ENCODE data around the gene HSD3B1.
A peak's percentile ranks its signal among the peaks of the same experiment; 100 is the strongest.

HSD3B1 gene

GRCh38 chr1:119472080-119472818 lies 34.8 kb upstream of the HSD3B1 start:
- Histone ChIP-seq H3K9me3 (ENCODE audit: severe bottlenecking) (no peaks in the 10 kb centered on the region), H3K4me3 (ENCODE audit: low read depth, low read length) (no peak overlapping the region), H3K36me3 (no peaks in the 10 kb centered on the region), H3K27ac (no peak overlapping the region), H3K27me3 (ENCODE audit: insufficient read depth, low read depth, severe bottlenecking) (no peaks in the 10 kb centered on the region)
- DNase-seq, result no peak
- TF ChIP-seq CTCF (IDR thresholded peaks at IDR 0.05; ENCODE audit: low read depth, low read length), result no peak

GRCh38 chr1:119472819-119473175 lies 34.2 kb upstream of the HSD3B1 start:
- Histone ChIP-seq H3K9me3 (ENCODE audit: severe bottlenecking) (no peaks in the 10 kb centered on the region), H3K27me3 (ENCODE audit: insufficient read depth, low read depth, severe bottlenecking) (no peaks in the 10 kb centered on the region), H3K27ac (no peak overlapping the region), H3K4me3 (ENCODE audit: low read depth, low read length) (no peak overlapping the region), H3K36me3 (no peaks in the 10 kb centered on the region)
- DNase-seq, result no peak
- TF ChIP-seq CTCF (IDR thresholded peaks at IDR 0.05; ENCODE audit: low read depth, low read length), result no peak

GRCh38 chr1:119475866-119476439 lies 31.1 kb upstream of the HSD3B1 start:
- TF ChIP-seq CTCF (IDR thresholded peaks at IDR 0.05; ENCODE audit: low read depth, low read length), result peak; percentile 88
- peak; percentile 75 for DNase-seq
- Histone ChIP-seq H3K27me3 (ENCODE audit: insufficient read depth, low read depth, severe bottlenecking) (no peaks in the 10 kb centered on the region), H3K4me3 (ENCODE audit: low read depth, low read length) (no peak overlapping the region), H3K27ac (no peak overlapping the region), H3K36me3 (no peaks in the 10 kb centered on the region), H3K9me3 (ENCODE audit: severe bottlenecking) (no peaks in the 10 kb centered on the region)

GRCh38 chr1:119477710-119478109 lies 29.3 kb upstream of the HSD3B1 start:
- no peak for TF ChIP-seq CTCF (IDR thresholded peaks at IDR 0.05; ENCODE audit: low read depth, low read length)
- H3K4me3 ChIP-seq (ENCODE audit: low read depth, low read length), result no peak overlapping the region
- no peak for DNase-seq
- no peaks in the 10 kb centered on the region for H3K27me3 ChIP-seq (ENCODE audit: insufficient read depth, low read depth, severe bottlenecking)
- H3K27ac ChIP-seq, result no peak overlapping the region
- H3K36me3 ChIP-seq, result no peaks in the 10 kb centered on the region
- H3K9me3 ChIP-seq (ENCODE audit: severe bottlenecking), result no peaks in the 10 kb centered on the region

GRCh38 chr1:119480175-119480574 lies 26.8 kb upstream of the HSD3B1 start:
- peaks cover 5% of the 10 kb centered on the region for H3K27me3 ChIP-seq (ENCODE audit: insufficient read depth, low read depth, severe bottlenecking)
- no peaks in the 10 kb centered on the region for H3K36me3 ChIP-seq
- no peak overlapping the region for H3K27ac ChIP-seq
- no peak for DNase-seq
- no peak overlapping the region for H3K4me3 ChIP-seq (ENCODE audit: low read depth, low read length)
- no peaks in the 10 kb centered on the region for H3K9me3 ChIP-seq (ENCODE audit: severe bottlenecking)
- TF ChIP-seq CTCF (IDR thresholded peaks at IDR 0.05; ENCODE audit: low read depth, low read length), result no peak

- Histone ChIP-seq H3K36me3 (no peaks in the 10 kb centered on the region), H3K9me3 (ENCODE audit: severe bottlenecking) (no peaks in the 10 kb centered on the region), H3K27ac (no peak overlapping the region), H3K27me3 (ENCODE audit: insufficient read depth, low read depth, severe bottlenecking) (peaks cover 5% of the 10 kb centered on the region), H3K4me3 (ENCODE audit: low read depth, low read length) (no peak overlapping the region)
- no peak for TF ChIP-seq CTCF (IDR thresholded peaks at IDR 0.05; ENCODE audit: low read depth, low read length)
- DNase-seq, result no peak
Observed at GRCh38 chr1:119481951-119482350, 25.1 kb upstream of the HSD3B1 start.

All from WERI-Rb-1 (cell line).